H54 (cell line): ENCODE measurements around the gene STYXL2.

Experiments
- DNase-seq: peaks from one replicate; pipeline ENCODE4 v3.0.0; 2011; ENCODE audit warnings: low spot score, mixed read lengths; ENCODE audit not compliant: insufficient read length
- FAIRE-seq: peaks from 3 replicates; lab custom pipeline; 2011; peaks lifted over from hg19 to GRCh38; lab: Jason Lieb, UNC
- POLR2A ChIP-seq: IDR thresholded peaks from 2 replicates; pipeline ENCODE4 v1.6.1; 2011; ENCODE audit warnings: low read depth, mild to moderate bottlenecking, low read length

Gene STYXL2

DNA sequence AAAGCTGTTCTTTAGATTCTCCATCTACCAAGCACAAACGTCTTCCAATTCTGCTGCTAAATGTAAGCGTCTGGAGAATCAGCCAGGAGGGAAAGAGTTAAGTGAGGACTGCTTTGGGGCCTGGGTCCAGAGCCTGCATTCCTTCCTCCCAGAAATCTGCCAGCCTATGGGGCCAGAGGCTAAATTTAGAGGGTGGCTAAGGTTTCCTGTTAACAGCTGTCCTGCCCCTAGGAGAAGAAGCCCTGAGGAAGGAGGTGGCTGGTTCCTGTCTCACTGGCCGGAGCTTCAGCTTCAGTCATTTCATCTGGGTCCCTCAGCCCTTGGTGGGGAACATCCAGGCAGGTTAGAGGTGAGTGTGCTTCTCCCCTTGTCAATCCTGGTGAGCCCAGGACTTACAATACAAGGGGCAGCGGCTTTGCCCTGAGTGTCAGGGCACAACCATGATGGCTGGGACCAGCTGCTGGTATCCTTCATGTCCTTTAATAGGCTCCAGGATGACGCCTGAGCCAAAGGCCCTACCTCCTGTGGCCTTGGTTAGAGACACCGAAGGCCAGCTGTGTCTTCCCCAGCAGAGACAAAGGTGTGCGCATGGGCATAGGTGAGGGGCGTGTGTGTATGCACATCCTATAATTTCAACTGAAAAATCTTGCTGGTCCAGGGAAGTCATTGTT is at the start of gene STYXL2:
STYXL2 (plus strand) TSS at position 230 of the 671 bp plus-strand sequence. CDS start 775 bp downstream, outside the sequence.
- DNase-seq (no peak), FAIRE-seq (no peak)
- TF ChIP-seq POLR2A, result no peak

DNA sequence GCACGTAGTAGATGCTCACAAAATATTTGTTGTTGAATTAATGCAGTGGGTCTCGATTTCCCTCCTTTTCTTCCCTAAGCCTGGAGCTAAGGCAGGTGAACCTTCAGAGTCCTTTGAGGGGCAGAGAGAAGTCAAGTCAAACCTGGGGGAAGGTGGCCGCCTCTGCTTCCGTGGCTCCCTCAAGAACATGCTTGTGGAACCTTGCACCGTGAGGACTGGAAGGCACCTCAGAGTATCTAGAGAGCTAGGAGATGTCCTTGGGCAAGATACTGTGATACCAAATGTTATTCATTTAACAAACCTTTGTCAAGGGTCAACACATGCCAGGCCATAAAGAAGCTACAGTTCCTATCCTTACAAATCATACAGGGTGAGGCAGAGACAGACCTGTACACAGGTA is 42.0 kb upstream of the STYXL2 start:
- no peak for FAIRE-seq
- no peak for DNase-seq
- no peak for TF ChIP-seq POLR2A

DNA sequence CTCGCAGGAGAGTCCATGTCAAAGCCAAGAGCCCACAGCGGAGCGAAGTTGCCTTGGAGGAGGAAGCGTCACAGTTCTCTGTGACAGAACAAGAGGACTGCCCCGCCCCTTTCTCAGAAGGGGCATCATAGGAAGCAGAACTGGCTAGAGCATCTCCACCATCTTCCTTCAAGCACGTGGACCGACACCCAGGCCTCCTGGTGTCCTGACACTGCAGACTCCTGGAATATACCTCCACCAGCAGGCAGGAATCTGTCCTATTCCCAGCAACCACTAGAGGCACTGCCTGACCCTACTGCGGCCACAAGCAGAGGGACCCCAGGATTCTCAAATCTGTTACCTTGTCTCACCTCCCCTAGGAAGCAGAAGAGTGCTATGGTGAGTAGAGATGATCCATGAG is 41.5 kb upstream of the STYXL2 start:
- TF ChIP-seq POLR2A, result no peak
- FAIRE-seq (no peak), DNase-seq (peak; percentile 28)

DNA sequence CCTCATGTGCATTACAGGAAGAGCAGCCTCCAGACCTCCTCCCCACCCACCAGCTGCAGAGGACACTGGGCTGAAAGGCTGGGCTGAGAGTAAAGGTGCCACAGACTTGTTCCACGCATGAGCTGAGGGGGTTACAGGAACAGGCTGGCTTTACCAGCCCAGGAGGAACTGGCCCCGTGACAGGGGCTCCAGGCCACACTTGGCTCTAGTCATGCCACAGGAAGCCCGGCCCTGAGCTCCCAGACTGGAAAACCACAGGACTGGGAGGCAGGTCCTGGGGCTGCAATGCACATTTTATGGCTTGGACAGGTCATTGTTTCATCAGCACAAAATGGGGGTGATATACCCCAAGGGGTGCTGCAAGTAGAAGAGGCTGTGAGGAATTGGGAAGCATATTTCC is 39.3 kb upstream of the STYXL2 start:
- no peak for TF ChIP-seq POLR2A
- FAIRE-seq (no peak), DNase-seq (no peak)

DNA sequence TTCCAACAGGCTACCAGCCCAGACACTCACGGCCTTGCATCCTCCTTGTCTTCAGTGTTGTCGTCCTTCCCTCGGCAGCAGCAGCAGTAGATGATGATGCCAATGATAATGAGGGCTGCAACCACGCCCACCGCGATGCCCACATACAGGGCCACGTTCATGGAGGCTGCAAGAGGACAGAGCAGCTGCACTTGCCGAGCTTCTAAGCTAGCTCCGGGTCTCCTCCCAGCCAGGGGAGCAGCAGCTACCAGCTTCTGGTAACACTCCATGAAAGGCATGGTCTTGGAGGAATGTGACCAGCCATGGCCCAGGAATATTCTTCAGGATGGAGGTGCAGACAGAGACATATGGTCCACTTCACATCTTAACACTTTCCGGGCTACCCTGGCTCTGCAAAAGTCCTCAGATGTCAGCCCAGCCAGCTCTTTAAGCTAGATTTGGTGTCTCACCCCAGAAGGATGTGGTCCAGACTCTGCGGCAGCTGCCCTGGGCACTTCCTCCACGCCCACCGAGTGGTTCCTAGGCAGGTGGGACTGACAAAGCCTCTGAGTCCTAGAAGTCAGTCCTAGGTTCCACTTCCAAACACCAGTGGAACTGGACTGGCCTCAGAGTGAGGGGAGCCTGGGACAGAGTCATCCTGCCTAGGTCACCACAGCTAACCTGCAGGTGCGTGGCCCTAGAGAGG is 38.8 kb upstream of the STYXL2 start:
- FAIRE-seq (no peak), DNase-seq (no peak)
- TF ChIP-seq POLR2A, result no peak

DNA sequence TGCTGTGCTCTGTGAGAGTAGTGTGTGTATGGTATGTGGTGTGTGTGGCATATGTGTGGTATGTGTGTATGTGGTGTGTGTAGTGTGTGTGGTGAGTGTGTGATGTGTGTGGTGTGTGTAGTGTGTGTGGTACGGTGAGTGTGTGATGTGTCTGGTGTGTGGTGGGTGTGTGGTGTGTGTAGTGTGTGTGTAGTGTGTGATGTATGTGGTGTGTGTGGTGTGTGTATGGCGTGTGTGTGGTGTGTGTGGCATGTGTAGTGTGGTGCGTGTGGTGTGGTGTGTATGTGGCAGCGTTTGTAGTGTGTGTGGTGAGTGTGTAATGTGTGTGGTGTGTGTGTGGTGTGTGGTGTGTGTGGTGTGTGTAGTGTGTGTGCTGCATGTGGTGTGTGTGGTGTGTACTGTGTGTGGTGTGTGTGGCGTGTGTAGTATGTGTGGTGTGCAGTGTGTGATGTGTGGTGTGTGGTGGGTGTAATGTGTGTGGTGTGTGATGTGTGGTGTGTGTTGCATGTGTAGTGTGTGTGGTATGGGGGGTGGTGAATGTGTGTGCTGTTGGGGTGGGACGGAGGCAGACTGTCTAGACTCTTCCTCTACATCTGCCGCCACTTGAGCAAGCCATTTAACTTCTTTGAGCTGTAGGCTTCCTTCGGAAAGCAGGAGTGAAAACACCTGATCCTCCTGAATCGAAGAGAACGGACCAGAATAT is 37.2 kb upstream of the STYXL2 start:
- no peak for DNase-seq
- no peak for TF ChIP-seq POLR2A
- no peak for FAIRE-seq

DNA sequence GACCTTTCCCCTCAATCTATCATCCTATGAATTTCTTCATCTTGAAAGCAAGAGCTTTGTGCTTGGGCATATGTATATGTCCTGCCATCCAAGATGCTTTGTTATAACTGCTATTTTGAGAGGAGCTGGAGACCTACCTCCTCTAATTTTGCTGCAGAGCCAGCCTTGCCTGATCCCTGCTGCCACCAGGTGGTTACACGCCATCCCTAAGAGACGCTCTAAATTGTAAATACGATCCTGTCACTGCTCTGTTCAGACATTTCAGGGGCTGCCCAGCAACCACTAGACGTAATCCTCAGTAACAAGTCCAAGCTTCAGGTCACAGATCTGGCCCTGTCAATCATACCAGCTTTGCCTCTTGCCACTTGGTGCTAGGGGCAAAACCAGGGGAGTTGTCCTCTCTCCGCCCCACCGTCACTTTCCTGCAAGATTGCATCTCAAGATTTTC is 36.6 kb upstream of the STYXL2 start:
- TF ChIP-seq POLR2A, result no peak
- peak; percentile 21 for DNase-seq
- FAIRE-seq, result no peak

DNA sequence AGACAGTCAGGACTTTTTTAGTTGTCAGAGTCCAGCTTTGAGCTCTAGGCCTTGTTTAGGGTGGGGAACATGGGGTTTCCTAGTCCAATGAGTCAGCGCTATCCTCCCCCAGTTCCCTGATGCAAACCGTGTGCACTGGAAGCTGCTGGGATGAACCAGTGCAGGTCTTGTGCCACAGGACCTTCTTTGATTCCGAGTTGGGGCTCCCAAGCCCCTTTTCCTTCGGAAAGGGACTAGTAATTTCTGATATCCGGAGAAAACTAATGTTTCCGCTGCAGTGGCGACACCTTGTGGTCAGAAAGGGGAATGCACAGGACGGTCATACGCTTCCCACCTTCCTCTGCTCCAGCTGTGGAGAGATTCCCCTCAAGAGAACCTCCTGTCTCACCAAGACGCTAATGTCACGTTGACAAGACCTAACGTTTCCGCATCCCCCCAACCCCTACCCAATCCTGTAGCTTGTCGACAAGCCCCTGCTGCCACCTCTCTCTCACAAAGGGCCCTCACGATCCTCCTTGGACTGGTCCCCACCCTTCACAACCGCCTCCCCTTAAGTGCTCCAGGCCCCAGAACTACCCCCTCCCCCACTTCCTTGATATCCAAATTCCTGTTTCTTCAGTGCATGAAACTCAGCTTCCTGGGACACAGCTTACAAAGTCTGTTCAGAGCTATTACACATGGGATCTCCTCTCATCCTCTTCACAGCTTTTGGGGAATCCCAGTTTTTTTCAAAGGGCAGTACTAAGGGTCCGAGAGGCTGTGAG is 34.6 kb upstream of the STYXL2 start:
- TF ChIP-seq POLR2A, result no peak
- DNase-seq, result peak; percentile 47
- FAIRE-seq, result no peak

DNA sequence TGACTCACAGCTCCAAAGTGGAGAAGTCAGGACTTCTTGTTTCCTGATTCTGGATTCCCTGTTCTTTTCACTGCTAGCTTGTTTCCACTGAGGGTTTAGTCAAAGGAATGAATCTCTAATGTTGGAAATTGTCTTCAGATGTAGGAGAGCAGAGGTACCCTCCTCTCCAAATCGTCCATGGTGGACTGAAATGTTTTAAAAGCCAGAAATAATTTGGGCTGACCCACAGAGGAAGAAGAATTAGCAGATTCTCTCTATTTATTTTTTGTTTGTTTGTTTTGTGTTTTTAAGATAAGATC is 34.1 kb upstream of the STYXL2 start:
- DNase-seq (no peak), FAIRE-seq (no peak)
- TF ChIP-seq POLR2A, result no peak

DNA sequence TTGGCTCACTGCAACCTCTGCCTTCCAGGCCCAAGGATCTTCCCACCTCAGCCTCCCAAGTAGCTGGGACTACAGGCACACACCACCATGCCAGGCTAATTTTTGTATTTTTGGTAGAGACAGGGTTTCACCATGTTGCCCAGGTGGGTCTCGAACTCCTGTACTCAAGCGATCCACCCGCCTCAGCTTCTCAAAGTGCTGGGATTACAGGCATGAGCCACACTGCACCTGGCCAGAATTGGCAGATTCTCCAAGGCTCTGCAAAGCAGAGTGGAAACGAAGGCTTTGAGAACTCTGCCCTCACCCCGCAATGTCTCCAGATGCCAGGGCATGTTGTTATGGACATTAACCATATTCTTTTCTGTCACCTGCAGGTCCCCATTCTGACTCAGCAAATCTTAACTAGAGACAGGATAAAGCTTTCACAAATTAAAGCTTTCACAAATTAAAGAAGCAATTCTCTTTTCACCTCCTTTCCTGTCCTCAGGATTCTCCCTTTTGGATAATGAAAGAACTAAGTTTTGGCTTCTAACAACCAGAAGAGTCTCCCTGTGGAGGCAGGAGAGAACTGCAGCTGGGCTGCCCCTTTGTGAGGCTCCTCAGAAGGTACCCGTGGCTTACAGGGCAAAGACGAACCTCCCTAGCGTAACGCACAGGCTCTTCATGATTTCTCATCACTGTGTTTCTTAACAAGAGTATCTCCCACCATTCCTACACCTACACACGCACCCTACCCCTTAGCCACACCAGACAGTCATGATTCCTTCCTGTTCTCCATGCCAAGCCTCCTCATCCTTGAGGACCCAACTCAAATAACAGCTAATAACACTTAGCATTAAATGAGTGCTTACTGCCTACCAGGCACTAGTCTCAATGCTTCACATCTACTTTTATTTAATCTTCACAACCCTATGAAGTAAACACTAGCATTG is 33.5 kb upstream of the STYXL2 start:
- FAIRE-seq (no peak), DNase-seq (no peak)
- no peak for TF ChIP-seq POLR2A

DNA sequence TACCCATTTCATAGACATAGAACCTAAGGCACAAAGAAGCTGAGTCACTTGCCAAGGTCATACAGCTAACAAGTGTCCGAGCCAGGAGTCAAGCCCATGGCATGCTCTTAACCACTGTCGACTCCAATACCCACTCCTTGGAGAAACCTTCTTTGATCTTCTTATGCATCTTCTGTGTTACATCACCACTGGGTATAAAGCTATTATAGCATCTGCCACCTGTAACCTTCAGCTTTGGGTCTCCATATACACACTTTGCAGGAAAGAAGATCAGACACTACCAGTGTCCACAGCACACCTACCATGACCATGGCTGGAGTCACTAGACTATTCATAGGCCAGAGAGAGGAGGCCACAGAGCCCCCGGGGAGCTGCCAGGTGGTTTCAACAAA is 32.8 kb upstream of the STYXL2 start:
- TF ChIP-seq POLR2A, result no peak
- FAIRE-seq (no peak), DNase-seq (no peak)

DNA sequence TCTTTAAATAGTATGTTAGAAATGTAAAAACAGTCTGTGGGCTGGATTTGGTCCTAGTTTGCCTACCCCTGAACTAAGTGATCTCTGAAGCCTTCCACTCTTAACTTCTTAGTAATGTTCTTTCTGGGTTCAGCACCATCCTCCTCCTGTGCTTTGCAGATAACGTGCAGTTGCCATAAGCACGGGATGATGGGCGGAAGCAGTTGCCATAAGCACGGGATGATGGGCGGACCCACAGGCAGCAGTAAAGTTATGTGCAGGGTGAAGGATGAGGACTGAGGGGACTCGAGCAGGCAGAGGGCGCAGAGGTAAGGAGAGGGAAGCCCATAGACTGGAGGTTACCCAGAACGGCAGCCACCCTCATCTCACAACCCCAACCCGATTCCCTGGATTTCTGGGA is 29.3 kb upstream of the STYXL2 start:
- no peak for TF ChIP-seq POLR2A
- DNase-seq (no peak), FAIRE-seq (no peak)

DNA sequence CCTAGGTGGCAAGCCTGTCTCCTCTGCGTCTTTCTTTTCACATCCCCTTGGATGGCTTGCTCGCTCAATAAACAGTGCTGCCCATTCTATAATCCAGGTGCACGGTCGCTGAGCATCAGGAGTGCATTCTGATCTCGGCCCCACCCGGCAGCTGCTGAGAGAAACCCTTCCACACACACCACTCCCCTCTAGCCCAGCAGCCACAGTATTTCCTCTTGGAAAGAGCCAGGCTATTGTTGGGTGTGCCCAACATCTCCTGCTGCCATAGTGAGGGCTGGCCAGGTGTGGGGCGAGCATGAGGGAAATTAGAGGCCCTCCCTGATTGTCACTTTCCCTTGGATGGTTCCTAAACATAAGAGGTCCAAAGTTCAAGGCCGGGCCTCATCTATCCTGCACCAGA is 28.4 kb upstream of the STYXL2 start:
- DNase-seq, result no peak
- FAIRE-seq, result no peak
- TF ChIP-seq POLR2A, result no peak
